NOMO-1 treated with DMSO at 0.1 percent for 48 hours (cell line): ENCODE data around the gene CYP2B6.
"Not testable (repeated sequence)": the region's sequence is repeated elsewhere in the genome, so short reads cannot be mapped to it uniquely, and the experiment has no call there.

Experiments used
- DNase-seq: peaks from one replicate; lab custom pipeline; 2025; ENCODE audit not compliant: unreplicated experiment; lab: John Stamatoyannopoulos, UW

Gene CYP2B6

GRCh38 chr19:40980743-40981442 is 10.2 kb upstream of the CYP2B6 start:
- DNase-seq = not testable (repeated sequence)

DNA sequence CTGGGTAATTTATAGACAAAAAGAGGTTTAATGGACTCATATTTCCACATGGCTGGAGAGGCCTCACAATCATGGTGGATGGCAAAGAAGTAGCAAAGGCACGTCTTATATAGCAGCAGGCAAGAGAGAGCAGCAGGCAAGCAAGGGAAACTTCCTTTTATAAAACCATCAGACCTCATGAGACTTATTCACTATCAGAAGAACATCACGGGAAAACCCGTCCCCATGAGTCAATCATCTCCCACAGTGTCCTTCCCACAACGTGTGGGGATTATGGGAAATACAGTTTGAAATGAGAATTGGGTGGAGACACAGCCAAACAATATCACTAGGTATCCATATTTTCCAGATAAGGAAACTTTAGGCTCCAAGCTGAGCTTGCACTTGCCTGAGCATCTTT is 9.5 kb upstream of the CYP2B6 start:
- no peak for DNase-seq

GRCh38 chr19:40982594-40983101 is 8.4 kb upstream of the CYP2B6 start:
- no peak for DNase-seq

GRCh38 chr19:40989453-40989852 is 1.6 kb upstream of the CYP2B6 start:
- DNase-seq = no peak

DNA sequence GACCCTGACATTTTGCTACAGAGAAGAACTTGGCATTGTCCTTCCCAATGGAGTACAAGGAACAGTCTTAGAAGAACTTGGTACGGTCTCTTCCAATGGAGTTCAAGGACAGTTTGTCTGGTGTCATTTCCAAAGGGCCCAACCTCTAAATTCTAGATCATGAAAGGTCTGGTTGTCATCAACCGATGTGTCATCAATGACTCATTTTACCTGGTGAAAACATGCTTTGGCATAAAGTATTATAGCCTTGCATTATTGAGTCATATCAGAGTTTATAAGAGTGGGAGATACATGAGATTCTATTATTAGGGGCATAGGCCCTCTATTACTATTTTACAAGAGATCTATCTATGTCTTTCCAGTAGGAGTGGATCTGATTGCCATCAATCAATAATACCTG is 4.3 kb downstream of the CYP2B6 start:
- DNase-seq = no peak

GRCh38 chr19:40999018-40999417 is 7.9 kb downstream of the CYP2B6 start:
- not testable (repeated sequence) for DNase-seq

- no peak for DNase-seq
Measured at GRCh38 chr19:41000310-41000737, 9.2 kb downstream of the CYP2B6 start.

DNA sequence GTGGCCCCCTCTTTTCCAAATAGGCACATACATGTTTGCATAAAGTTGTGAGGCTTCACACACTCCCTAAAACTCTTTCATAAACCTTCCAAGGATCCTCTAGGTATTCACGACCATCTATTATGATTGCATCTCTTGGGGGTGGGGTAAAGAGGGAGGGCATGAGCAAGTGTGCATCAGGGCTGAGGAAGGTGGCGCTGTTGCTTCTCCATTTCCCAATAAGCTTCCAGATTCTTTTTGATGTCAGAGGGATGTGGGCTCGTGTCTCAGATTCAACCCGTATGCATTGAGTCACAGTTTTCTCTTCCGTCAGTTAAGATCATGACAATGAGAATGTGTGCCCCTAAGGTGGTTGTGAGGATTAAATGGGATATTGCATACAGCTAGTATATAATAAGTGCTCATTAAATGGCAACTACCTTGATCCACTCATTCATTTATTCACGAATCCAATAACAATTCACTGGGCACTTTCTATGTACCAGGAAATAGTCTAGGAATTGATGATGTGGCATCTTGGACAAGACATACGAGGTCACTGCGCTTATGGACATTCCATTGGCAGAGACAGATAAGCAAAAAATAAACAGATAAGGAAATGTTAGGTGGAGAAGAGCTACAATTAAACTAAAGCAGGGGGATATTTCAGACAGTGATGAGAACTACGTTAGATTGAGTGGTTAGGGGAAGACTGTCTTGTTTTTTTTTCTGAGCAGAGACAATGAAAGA is 10.3 kb downstream of the CYP2B6 start:
- DNase-seq = no peak

GRCh38 chr19:41003656-41004055 is 12.6 kb downstream of the CYP2B6 start:
- not testable (repeated sequence) for DNase-seq

DNA sequence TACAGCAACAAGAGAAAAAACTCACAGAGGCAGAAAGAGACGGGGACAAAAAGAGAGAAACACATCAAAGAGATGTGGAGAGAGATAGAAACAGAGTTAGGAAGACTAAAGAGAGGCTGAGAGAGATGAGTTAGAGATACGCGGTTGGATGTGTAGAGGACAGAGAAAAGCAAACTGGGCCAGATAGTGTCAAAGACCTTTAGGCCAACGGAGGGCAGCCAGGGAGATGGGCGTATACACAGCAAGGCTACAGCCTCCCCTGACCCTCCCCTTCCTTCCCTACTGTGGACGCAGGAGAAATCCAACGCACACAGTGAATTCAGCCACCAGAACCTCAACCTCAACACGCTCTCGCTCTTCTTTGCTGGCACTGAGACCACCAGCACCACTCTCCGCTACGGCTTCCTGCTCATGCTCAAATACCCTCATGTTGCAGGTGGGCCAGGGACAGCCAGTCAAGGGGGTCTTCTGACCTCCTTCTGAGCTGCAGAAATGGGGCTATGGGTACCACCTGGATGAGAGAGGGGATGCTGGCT is 18.7 kb downstream of the CYP2B6 start:
- DNase-seq = no peak

DNA sequence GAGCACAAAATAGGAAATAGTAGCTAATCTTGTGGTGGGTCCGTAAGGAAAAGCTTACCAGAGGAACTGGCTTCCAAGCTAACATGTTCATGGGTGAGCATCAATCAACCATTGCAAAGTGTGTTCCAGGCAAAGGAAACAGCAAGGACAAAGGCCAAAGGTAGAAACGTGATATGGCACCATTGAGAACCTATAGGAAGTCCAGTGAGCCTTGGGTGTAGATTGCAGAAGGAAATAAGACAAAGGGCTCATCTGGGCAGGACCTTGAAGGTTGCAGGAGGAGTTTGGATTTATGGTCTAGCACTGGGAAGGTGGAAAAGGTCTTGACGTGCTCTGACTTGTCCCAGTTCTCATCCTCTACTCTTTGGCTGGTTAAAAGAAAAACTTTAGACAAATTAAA is 22.3 kb downstream of the CYP2B6 start:
- no peak for DNase-seq

DNA sequence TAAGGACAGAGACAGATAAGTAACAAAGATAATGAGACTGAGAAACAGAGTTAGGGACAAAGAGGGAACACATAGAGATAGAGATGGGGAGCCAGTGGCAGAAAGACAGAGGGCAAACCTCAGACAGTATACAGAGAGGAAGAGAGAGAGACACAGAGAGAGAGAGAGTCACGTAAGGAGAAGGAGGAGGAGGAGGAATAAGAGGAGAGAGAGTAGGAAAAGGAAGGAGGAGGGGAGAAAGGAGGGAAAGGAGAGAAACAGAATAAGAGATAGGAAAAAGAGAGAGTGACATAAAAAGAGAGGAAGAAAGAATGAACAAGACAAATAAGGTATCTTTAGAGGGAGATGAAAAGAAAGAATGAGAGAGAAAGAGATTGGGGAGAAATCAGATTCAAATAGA is 23.6 kb downstream of the CYP2B6 start:
- DNase-seq = no peak

- DNase-seq = no peak
Measured at GRCh38 chr19:41016488-41017071, 25.5 kb downstream of the CYP2B6 start.

- DNase-seq = no peak
Measured at GRCh38 chr19:41018736-41019290, 27.7 kb downstream of the CYP2B6 start.

DNA sequence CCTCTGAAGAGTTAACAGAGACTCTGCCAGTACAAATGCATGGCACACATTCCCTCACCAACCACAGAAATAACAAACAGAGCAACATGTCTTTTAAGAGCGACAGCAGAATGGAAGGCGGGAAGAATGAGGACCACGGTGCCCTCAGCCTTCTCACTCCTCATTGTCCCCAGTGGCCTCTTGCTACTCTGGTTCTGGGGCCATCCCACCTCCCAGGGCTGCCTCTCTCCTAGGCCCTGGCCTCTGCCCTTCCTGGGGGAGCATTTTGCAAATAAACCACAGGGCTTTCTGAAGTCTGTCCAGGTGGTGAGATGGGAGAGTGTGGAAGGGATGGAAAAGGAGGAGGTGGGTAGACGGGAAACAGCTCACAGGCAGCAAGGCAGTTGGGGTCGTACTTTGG is 28.3 kb downstream of the CYP2B6 start:
- no peak for DNase-seq

DNA sequence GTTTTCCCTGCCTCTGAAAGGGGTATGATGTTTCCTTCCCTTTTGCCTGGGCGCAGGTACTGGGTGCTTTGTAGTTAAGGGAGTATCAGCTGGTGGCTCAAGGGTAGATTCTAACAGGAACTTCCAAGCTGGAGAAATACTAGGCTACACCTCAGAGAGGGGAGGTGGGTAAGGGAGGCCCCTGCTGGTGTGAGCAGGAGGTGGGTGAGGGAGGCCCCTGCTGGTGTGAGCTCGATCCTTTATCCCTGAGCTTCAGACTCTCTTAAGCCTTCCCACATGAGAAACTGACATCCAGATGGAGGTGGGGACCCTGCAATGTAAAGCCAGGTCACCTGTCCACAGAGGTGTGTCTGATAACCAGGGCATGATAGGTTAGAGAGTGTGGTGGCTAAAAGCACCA is 32.1 kb downstream of the CYP2B6 start:
- DNase-seq = no peak

GRCh38 chr19:41025411-41025810 is 34.3 kb downstream of the CYP2B6 start:
- no peak for DNase-seq

DNA sequence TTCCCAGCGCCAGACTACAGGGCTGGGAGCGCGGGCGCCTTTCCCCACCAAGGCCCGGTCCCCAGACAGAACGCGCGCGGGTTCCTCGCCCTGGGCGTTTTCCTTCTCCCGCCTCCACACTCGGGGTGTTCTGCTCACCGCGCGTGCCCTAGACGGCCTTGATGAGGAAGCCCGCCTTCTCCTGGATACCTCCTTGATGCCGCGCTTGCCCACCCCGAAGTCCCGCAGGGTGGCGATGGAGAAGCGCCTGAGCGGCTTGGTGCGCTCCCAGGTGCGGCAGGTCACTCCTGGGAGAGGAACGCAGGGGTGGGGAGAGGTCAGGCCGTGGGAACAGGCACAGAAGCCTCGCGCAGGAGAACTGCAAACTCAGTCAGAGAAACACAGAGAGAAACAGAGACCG is 34.8 kb downstream of the CYP2B6 start:
- no peak for DNase-seq

DNA sequence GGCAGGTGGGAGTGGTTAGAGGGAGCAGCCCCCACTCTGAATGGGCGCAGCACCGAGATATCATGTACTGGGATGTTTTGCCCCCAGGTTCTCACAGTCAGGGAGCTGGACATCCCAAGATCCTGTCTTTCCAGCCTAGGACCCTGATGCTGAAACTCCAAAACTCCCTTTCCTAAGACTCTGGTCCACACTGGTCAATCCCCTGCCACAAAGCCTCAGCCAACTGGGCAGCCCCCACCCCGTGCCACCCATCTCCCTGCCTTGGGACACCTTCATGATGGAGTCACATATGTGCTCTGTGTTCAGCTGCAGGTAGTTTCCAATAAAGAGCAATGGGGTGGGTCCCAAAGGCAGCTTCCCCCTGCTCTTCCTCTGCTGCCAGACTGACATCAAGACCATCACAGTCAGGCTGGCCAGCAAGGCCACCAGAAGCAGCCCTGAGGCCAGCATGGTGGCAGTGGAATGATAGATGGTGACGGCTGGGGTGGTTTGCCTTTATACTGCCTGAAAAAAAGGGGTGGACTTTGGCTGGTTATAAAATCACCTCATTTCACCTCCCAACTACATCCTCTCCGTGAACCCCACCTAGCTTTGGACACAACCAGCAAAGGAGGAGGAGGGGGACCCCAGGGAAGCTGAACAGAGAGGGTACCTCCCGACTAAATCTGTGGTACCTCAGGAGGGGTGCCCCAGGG is 36.3 kb downstream of the CYP2B6 start:
- no peak for DNase-seq

GRCh38 chr19:41029524-41030432 is 38.7 kb downstream of the CYP2B6 start:
- DNase-seq = no peak
